A673 (cell line): ENCODE results near the gene BRD7. TPM values are rescaled to one million over a fixed set of nuclear protein-coding genes. Genes with fewer than 3 reads are reported as not detected.

Experiments
- BruUV-seq: library from RNA; stranded (reverse); fragments of 400-500 nt; replicated peaks from 2 replicates; lab custom pipeline; 2021; lab: Mats Ljungman, UMichigan
- CTCF ChIA-PET: fragments of 300-600 bp; sonication (Branson Sonifier 250); formaldehyde crosslinking; loops from one replicate; lab custom pipeline; 2022; ENCODE audit warnings: antibody characterized with exemption; lab: Charles Lee
- POLR2A ChIA-PET: fragments of 300-600 bp; sonication (Branson Sonifier 250); formaldehyde crosslinking; loops from one replicate; lab custom pipeline; 2022; ENCODE audit warnings: antibody characterized with exemption; ENCODE audit not compliant: low non-redundant PET; lab: Charles Lee
- DNase-seq: peaks from one replicate; pipeline ENCODE4 v3.0.0-alpha.2; 2015; ENCODE audit warnings: low spot score
- H3K27ac ChIP-seq: fragments of 200-600 bp; sonication (generic); 2 replicates; pipeline ENCODE4 v1.5.1; 2016; ENCODE audit warnings: mixed run types, low read depth, mild to moderate bottlenecking, mixed read lengths, antibody characterized with exemption, low read length; ENCODE audit not compliant: poor library complexity, severe bottlenecking
- H3K27me3 ChIP-seq: fragments of 200-600 bp; sonication (generic); replicated peaks from 2 replicates; pipeline ENCODE4 v1.6.1; 2017; ENCODE audit warnings: mixed run types, low read depth, mild to moderate bottlenecking, mixed read lengths, antibody characterized with exemption, low read length; ENCODE audit not compliant: insufficient read depth, poor library complexity
- H3K36me3 ChIP-seq: fragments of 200-600 bp; sonication (generic); 2 replicates; pipeline ENCODE4 v1.6.1; 2016; ENCODE audit warnings: mixed run types, mild to moderate bottlenecking, mixed read lengths, antibody characterized with exemption, low read length; ENCODE audit not compliant: insufficient read depth, poor library complexity, severe bottlenecking
- H3K4me1 ChIP-seq: fragments of 200-600 bp; sonication (generic); 2 replicates; pipeline ENCODE4 v1.6.1; 2017; ENCODE audit warnings: mixed run types, mild to moderate bottlenecking, mixed read lengths, antibody characterized with exemption, low read length; ENCODE audit not compliant: insufficient read depth, poor library complexity, severe bottlenecking
- H3K4me3 ChIP-seq: fragments of 200-600 bp; sonication (generic); 2 replicates; pipeline ENCODE4 v1.5.1; 2016; ENCODE audit warnings: low read depth, mixed run types, mild to moderate bottlenecking, mixed read lengths, low read length; ENCODE audit not compliant: poor library complexity, severe bottlenecking
- H3K9me3 ChIP-seq: fragments of 200-600 bp; sonication (generic); 2 replicates; pipeline ENCODE4 v1.6.1; 2016; ENCODE audit warnings: mixed run types, low read depth, mild to moderate bottlenecking, mixed read lengths, antibody characterized with exemption, low read length; ENCODE audit not compliant: poor library complexity, severe bottlenecking
- EZH2 ChIP-seq: fragments of 200-600 bp; sonication (generic); IDR thresholded peaks from 2 replicates; pipeline ENCODE4 v1.6.1; 2017; ENCODE audit warnings: borderline replicate concordance, low read depth, mild to moderate bottlenecking, mixed read lengths, antibody characterized with exemption, low read length; ENCODE audit not compliant: poor library complexity, severe bottlenecking
- intact Hi-C: fragments of 100-400 bp; cut with micrococcal nuclease; formaldehyde crosslinking; loops from one replicate; pipeline ENCODE4 v1.10.0; 2022; ENCODE audit not compliant: unreplicated experiment
- total RNA-seq: library from RNA; stranded (reverse); gene quantifications from 2 replicates; pipeline ENCODE4 v1.2.3, GENCODE V29; 2021
- TF ChIP-seq, protein P1 (sequence below): fragments of 300-800, 200-600 bp; sonication (generic); conservative IDR thresholded peaks from 2 replicates; pipeline ENCODE4 v1.5.1; 2017; ENCODE audit warnings: low read depth, mild to moderate bottlenecking, antibody characterized with exemption, low read length, moderate library complexity, mixed read lengths

Gene BRD7
- total RNA-seq, 1 experiment from 2014 or later, result 93.0 TPM

DNA sequence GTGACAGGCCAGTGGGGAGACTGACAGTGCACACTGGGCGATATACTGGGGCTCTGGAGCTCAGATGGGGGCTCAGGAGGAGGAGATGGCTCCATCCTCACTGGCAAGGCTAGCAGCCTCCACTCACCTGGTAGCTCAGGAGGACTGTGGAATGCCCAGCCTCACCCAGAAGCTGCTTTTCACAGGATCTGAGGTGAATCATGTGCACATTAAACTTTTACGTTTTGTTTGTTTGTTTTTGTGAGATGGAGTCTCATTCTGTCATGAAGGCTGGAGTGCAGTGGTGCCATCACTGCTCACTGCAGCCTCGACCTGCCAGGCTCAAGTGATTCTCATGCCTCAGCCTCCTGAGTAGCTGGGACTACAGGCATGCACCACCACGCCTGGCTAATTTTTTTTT lies 73.8 kb downstream of the BRD7 start:
- no peak overlapping the region for H3K4me3 ChIP-seq
- ChIA-PET CTCF (no interaction called here), POLR2A (interaction anchor here (0.6 kb wide), 1 partner anchor 91 kb away, joined by 7 read pairs; no protein-coding TSS in a partner anchor)
- H3K36me3 ChIP-seq, result no peaks in the 10 kb centered on the region
- no peaks in the 10 kb centered on the region for H3K9me3 ChIP-seq
- no peak for DNase-seq
- BruUV-seq, result no TSS peak
- TF ChIP-seq, protein P1, sequence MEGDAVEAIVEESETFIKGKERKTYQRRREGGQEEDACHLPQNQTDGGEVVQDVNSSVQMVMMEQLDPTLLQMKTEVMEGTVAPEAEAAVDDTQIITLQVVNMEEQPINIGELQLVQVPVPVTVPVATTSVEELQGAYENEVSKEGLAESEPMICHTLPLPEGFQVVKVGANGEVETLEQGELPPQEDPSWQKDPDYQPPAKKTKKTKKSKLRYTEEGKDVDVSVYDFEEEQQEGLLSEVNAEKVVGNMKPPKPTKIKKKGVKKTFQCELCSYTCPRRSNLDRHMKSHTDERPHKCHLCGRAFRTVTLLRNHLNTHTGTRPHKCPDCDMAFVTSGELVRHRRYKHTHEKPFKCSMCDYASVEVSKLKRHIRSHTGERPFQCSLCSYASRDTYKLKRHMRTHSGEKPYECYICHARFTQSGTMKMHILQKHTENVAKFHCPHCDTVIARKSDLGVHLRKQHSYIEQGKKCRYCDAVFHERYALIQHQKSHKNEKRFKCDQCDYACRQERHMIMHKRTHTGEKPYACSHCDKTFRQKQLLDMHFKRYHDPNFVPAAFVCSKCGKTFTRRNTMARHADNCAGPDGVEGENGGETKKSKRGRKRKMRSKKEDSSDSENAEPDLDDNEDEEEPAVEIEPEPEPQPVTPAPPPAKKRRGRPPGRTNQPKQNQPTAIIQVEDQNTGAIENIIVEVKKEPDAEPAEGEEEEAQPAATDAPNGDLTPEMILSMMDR, result no peak
- no peak for TF ChIP-seq EZH2
- intact Hi-C loops, result no loop called here
- H3K27ac ChIP-seq, result no peak overlapping the region
- no peaks in the 10 kb centered on the region for H3K4me1 ChIP-seq
- no peaks in the 10 kb centered on the region for H3K27me3 ChIP-seq

DNA sequence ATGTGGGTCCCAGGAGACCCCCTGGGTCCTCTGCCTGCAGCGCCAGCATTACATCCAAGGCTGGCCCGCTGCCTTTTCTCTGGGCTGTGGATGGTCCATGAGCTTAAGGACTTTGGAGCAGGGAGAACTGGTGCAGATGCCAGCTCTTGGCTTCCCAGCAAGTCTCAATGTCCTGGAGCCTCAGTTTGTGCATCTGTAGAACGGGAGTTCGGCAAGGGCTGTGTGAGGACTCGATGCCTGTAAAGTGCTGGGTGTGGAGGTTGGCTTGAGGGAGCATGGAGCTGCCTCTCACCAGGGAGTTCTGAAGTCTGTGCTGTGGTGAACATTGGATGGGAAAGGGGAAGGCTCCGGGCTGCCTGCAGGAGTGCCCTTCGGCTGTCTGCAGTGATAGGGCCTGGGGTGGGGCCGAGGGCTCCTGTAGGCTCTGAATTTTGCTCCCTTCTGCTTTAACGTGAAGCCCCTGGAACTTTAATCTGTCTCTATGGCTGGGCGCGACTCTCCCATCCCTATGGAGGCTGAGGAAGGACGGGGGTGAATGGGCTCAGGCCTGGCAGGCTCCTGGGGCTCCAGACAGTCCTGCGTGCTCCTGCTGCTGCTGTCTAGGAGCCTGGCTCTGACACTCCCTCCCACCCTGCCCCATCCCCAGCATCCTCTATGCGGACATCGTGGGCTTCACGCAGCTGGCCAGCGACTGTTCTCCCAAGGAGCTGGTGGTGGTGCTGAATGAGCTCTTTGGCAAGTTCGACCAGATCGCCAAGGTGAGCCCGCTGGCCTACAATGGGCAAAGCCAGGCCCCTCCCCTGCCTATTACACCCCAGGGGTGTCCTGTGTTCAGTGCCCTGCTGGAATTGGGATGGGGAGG lies 74.6 kb downstream of the BRD7 start:
- no peaks in the 10 kb centered on the region for H3K9me3 ChIP-seq
- H3K27me3 ChIP-seq, result no peaks in the 10 kb centered on the region
- intact Hi-C loops, result no loop called here
- no peak for DNase-seq
- POLR2A ChIA-PET, result interaction anchor here (0.6 to 0.7 kb wide), 2 partner anchors 13 to 92 kb away, joined by 3 to 7 read pairs; no protein-coding TSS in a partner anchor
- TF ChIP-seq EZH2, result no peak
- TF ChIP-seq, protein P1, result no peak
- CTCF ChIA-PET, result no interaction called here
- no peaks in the 10 kb centered on the region for H3K4me1 ChIP-seq
- H3K36me3 ChIP-seq, result no peaks in the 10 kb centered on the region
- H3K27ac ChIP-seq, result no peak overlapping the region
- H3K4me3 ChIP-seq, result no peak overlapping the region
- BruUV-seq, result no TSS peak

DNA sequence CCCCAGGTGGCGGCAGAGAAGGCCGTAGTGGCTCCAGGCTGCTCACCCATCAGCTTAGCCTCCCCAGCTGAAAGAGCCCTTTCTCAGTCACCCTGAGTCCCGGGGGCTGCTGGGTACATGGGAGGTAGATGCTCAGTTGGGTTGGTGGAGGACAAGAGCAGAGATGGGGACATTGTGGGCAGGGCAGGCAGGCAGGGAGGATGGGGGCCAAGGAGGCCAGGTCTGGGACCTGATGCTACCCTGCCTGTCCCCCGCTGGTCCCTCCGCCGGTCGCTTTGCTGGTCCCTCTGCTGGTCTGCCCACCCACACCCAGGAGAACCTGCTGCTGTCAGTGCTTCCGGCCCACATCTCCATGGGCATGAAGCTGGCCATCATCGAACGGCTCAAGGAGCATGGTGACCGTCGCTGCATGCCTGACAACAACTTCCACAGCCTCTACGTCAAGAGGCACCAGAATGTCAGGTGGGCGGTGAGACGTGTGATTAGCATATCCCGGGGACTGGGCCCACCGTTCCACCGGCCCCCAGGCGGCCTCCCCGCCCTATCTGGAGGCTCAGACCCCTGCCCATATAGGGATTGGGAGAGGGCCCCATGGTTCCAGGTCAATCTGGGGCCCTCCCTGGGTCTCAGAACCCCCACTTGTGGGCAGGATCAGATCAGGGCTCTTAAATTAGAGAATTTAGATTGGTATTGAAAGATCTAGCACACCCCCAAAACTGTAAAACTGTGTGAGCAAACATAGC lies 75.6 kb downstream of the BRD7 start:
- DNase-seq, result no peak
- CTCF ChIA-PET, result no interaction called here
- no peaks in the 10 kb centered on the region for H3K4me1 ChIP-seq
- no peak overlapping the region for H3K4me3 ChIP-seq
- no TSS peak for BruUV-seq
- no peak for TF ChIP-seq EZH2
- TF ChIP-seq, protein P1, result no peak
- no peaks in the 10 kb centered on the region for H3K36me3 ChIP-seq
- intact Hi-C loops, result no loop called here
- H3K27ac ChIP-seq, result no peak overlapping the region
- H3K9me3 ChIP-seq, result no peaks in the 10 kb centered on the region
- POLR2A ChIA-PET, result interaction anchor here (0.7 kb wide), 1 partner anchor 14 kb away, joined by 3 read pairs; no protein-coding TSS in a partner anchor
- no peaks in the 10 kb centered on the region for H3K27me3 ChIP-seq
